K562 (cell line): ENCODE measurements around the gene NLRP9. TPM values are rescaled to one million over a fixed set of nuclear protein-coding genes. Genes with fewer than 3 reads are reported as not detected.

Experiments
- ASH1L ChIP-seq: fragments of 450-650 bp; IDR thresholded peaks from 2 replicates; pipeline ENCODE4 v1.6.1; 2018; ENCODE audit warnings: borderline replicate concordance, mild to moderate bottlenecking, low read depth; ENCODE audit not compliant: partially characterized antibody
- CHD1 ChIP-seq: fragments of 200-600 bp; sonication (generic); IDR thresholded peaks from one replicate; pipeline ENCODE4 v1.6.1; 2012; ENCODE audit warnings: mild to moderate bottlenecking, moderate library complexity, low read length, inconsistent platforms
- CREB5 ChIP-seq: fragments of 250-450 bp; sonication (Bioruptor Pico); IDR thresholded peaks from 2 replicates; pipeline ENCODE4 v1.5.0; 2020; ENCODE audit warnings: mild to moderate bottlenecking
- ETV6 ChIP-seq, 3 experiments: fragments of 150-350 bp in 1 of 3; sonication (generic) in 1 of 3; formaldehyde crosslinking in 1 of 3; IDR thresholded peaks; 2 replicates each; pipeline versions ENCODE4 v1.6.1 to v1.8.0; 2014 to 2022; ENCODE audit warnings: borderline replicate concordance in 2 of 3, low read depth in 2 of 3, antibody characterized with exemption in 1 of 3, low read length in 1 of 3, mild to moderate bottlenecking in 1 of 3, missing genetic modification reagents in 1 of 3
- FIP1L1 ChIP-seq: fragments of 200-400 bp; formaldehyde crosslinking; IDR thresholded peaks from 2 replicates; pipeline ENCODE4 v1.6.1; 2018; ENCODE audit warnings: mild to moderate bottlenecking, low read depth, low read length; ENCODE audit not compliant: poor library complexity, severe bottlenecking
- GTF3C2 ChIP-seq: IDR thresholded peaks from 3 replicates; pipeline ENCODE4 v1.6.1; 2011; ENCODE audit warnings: borderline replicate concordance, mild to moderate bottlenecking, moderate library complexity; ENCODE audit not compliant: insufficient read length; ENCODE audit errors: extremely low read depth
- HNRNPL ChIP-seq: fragments of 200-400 bp; formaldehyde crosslinking; IDR thresholded peaks from 2 replicates; pipeline ENCODE4 v1.6.1; 2017; ENCODE audit warnings: low read depth, mild to moderate bottlenecking, low read length
- MIER1 ChIP-seq: fragments of 450-650 bp; IDR thresholded peaks from 2 replicates; pipeline ENCODE4 v1.6.1; 2016; ENCODE audit warnings: antibody characterized with exemption, mild to moderate bottlenecking, low read depth
- NEUROD1 ChIP-seq: fragments of 150-350 bp; IDR thresholded peaks from 2 replicates; pipeline ENCODE4 v1.6.1; 2014; ENCODE audit warnings: borderline replicate concordance, low read length, low read depth; ENCODE audit not compliant: partially characterized antibody
- PTBP1 ChIP-seq: fragments of 200-400 bp; formaldehyde crosslinking; IDR thresholded peaks from 2 replicates; pipeline ENCODE4 v1.6.1; 2017; ENCODE audit warnings: low read depth, low read length
- PTTG1 ChIP-seq: fragments of 450-650 bp; IDR thresholded peaks from 2 replicates; pipeline ENCODE4 v1.6.1; 2016; ENCODE audit warnings: low read depth, mild to moderate bottlenecking, missing genetic modification characterization, missing compliant biosample characterization
- RREB1 ChIP-seq: fragments of 250-450 bp; sonication (Bioruptor Pico); IDR thresholded peaks from 2 replicates; pipeline ENCODE4 v1.4.0; 2020
- SP1 ChIP-seq: sonication (generic); formaldehyde crosslinking; IDR thresholded peaks from 2 replicates; pipeline ENCODE4 v1.8.1; 2022; ENCODE audit warnings: mild to moderate bottlenecking, missing genetic modification reagents
- SP2 ChIP-seq: IDR thresholded peaks from 2 replicates; pipeline ENCODE4 v1.6.1; 2011; ENCODE audit warnings: mild to moderate bottlenecking, low read depth, low read length, moderate library complexity; ENCODE audit not compliant: poor library complexity, severe bottlenecking; ENCODE audit errors: extremely low read depth
- ZNF165 ChIP-seq: fragments of 250-450 bp; sonication (Bioruptor Pico); IDR thresholded peaks from 2 replicates; pipeline ENCODE4 v1.4.0; 2020; ENCODE audit warnings: borderline replicate concordance
- ZNF282 ChIP-seq: sonication (generic); formaldehyde crosslinking; IDR thresholded peaks from 2 replicates; pipeline ENCODE4 v1.8.1; 2023; ENCODE audit warnings: missing genetic modification reagents
- polyA plus RNA-seq, 8 experiments: library from polyadenylated mRNA; depleted of rRNA in 4 of 8; stranded (reverse) in 5 of 8; unstranded in 3 of 8; fragments of >200 nt; fragmentation: Nextera tagmentation in 2 of 8; fragmentation: Illumina TruSeq in 1 of 8; extraction: Ambion mirVana in 2 of 8; extraction: Trizol in 1 of 8; gene quantifications; 2 replicates each; pipeline versions ENCODE4 v1.2.1 to v1.2.3, GENCODE V29; 2011 to 2014; ENCODE audit warnings: inconsistent platforms in 1 of 8, missing spikeins in 1 of 8
- total RNA-seq, 7 experiments: library from RNA; depleted of rRNA in 6 of 7; stranded (reverse); fragments of >200 nt in 6 of 7; fragmentation: Illumina TruSeq in 2 of 7; extraction: Trizol in 2 of 7; gene quantifications; 2 replicates each; pipeline versions ENCODE4 v1.2.1 to v1.2.3, GENCODE V29; 2011 to 2021; ENCODE audit warnings: low replicate concordance in 1 of 7

NLRP9 gene
- total and polyA plus RNA-seq, 9 of the 15 experiments (the other 6 are each of a cell fraction or from before 2014, with no cell fraction given) = not detected

GRCh38 chr19:55674841-55675660 is 63.2 kb downstream of the NLRP9 start, which contains the start of gene EPN1 (continued):
- TF ChIP-seq RREB1 (CRISPR knock-in tag) = no peak
- no peak for TF ChIP-seq ASH1L
- TF ChIP-seq NEUROD1 = peak; percentile 33
- TF ChIP-seq GTF3C2 = no peak
- no peak for TF ChIP-seq MIER1
- TF ChIP-seq CHD1 = peak; percentile 44
- TF ChIP-seq HNRNPL = 0 out of 2 replicates have a peak, but pooled peaks have one; percentile 20
- TF ChIP-seq ZNF282 (CRISPR knock-in tag) = no peak
- TF ChIP-seq ETV6 (IDR thresholded peaks at IDR 0.05; ENCODE audit: borderline replicate concordance in 1 of 2, low read depth in 2 of 2, low read length in 1 of 2) = peak; percentile 82 to 83; a peak in 2 of 4 replicates
- TF ChIP-seq ETV6 (CRISPR knock-in tag; IDR thresholded peaks at IDR 0.05; ENCODE audit: borderline replicate concordance) = no peak
- TF ChIP-seq SP1 = peak; percentile 74
- no peak for TF ChIP-seq SP2
- no peak for TF ChIP-seq PTTG1 (tag)
- TF ChIP-seq ZNF165 = no peak
- TF ChIP-seq FIP1L1 = peak; percentile 64
- no peak for TF ChIP-seq CREB5 (CRISPR knock-in tag)
- no peak for TF ChIP-seq PTBP1
